22Rv1 (cell line): Measurements from ENCODE around the gene BACH2.
"Not testable (repeated sequence)": the region's sequence is repeated elsewhere in the genome, so short reads cannot be mapped to it uniquely, and the experiment has no call there.

Experiments used
- H3K27ac ChIP-seq: fragments of 450-650 bp; 2 replicates; pipeline ENCODE4 v1.5.1; 2017
- CTCF ChIP-seq: fragments of 450-650 bp; IDR thresholded peaks from 2 replicates; pipeline ENCODE4 v1.5.1; 2017; ENCODE audit warnings: mild to moderate bottlenecking
- ZFX ChIP-seq: fragments of 450-650 bp; IDR thresholded peaks from 2 replicates; pipeline ENCODE4 v1.6.1; 2017; ENCODE audit warnings: antibody characterized with exemption, borderline replicate concordance

Gene BACH2

GRCh38 chr6:90170601-90171000 is 126.0 kb downstream of the BACH2 start:
- no peak overlapping the region for H3K27ac ChIP-seq
- no peak for TF ChIP-seq CTCF
- no peak for TF ChIP-seq ZFX

GRCh38 chr6:90169374-90169773 is 127.3 kb downstream of the BACH2 start:
- TF ChIP-seq CTCF, result no peak
- TF ChIP-seq ZFX, result no peak
- no peak overlapping the region for H3K27ac ChIP-seq

GRCh38 chr6:90168693-90169131 is 127.9 kb downstream of the BACH2 start:
- no peak for TF ChIP-seq CTCF
- no peak for TF ChIP-seq ZFX
- H3K27ac ChIP-seq, result no peak overlapping the region

- no peak overlapping the region for H3K27ac ChIP-seq
- TF ChIP-seq CTCF, result no peak
- TF ChIP-seq ZFX, result no peak
Measured at GRCh38 chr6:90167514-90168379, 128.9 kb downstream of the BACH2 start.

GRCh38 chr6:90166155-90166924 is 130.3 kb downstream of the BACH2 start:
- not testable (repeated sequence) for H3K27ac ChIP-seq

DNA sequence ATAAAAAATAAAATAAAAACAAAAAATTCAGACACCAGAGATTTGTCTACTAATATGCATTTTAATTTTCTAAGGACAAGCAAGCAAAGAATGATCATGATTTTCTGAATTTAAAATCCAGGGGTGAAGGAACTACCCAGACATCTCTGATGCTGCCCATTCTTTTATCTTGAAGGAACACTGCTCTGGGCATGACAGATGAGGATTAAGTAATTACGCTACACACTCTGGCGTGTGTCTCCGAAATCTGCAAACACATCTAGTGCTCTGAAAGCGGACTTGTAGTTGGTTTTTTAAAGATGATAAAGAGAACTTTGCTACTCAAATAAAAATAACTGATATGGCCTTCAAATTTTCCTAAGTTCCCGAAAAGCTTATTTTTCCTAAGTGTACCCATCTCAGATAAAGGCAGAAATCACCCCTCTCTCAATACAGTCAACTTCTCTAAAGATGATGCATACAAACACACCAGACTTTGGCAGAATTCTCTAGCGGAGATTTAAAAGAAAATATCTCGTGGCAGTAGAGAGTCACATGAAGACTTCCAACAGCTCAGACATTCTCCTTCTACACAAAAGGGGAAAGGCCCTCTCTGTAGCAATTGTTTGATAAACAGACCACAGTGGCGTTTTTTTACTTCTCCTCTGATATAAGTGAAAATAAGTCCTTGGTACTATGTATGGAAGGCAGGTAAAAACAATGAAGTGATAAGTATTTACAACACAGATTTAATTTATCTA is 133.8 kb downstream of the BACH2 start:
- H3K27ac ChIP-seq, result no peak overlapping the region

More for the DNA sequence above, 133.8 kb downstream of the BACH2 start:
- TF ChIP-seq CTCF (no peak), ZFX (no peak)
